A673 (cell line): ENCODE data around the gene OXGR1.

ENCODE experiments used
- CTCF ChIP-seq: fragments of 300-800, 200-600 bp; sonication (generic); conservative IDR thresholded peaks from 2 replicates; pipeline ENCODE4 v1.5.1; 2017; ENCODE audit warnings: low read depth, mild to moderate bottlenecking, antibody characterized with exemption, low read length, moderate library complexity, mixed read lengths
- EZH2 ChIP-seq: fragments of 200-600 bp; sonication (generic); IDR thresholded peaks from 2 replicates; pipeline ENCODE4 v1.6.1; 2017; ENCODE audit warnings: borderline replicate concordance, low read depth, mild to moderate bottlenecking, mixed read lengths, antibody characterized with exemption, low read length; ENCODE audit not compliant: poor library complexity, severe bottlenecking

- no peak for TF ChIP-seq CTCF
- no peak for TF ChIP-seq EZH2
Measured at GRCh38 chr13:97002581-97002980, 8.3 kb upstream of the OXGR1 start.
